ENCODE results near the gene ATG4A. TPM values are rescaled to one million over a fixed set of nuclear protein-coding genes. Genes with fewer than 3 reads are reported as not detected.

The ATG4A gene
- polyA plus RNA-seq, 1 of the 3 experiments (the other 2 are of a cell fraction): 4.1 TPM

- Histone ChIP-seq H2AFZ (ENCODE audit: low read depth) (no peak overlapping the region), H3F3A (replicated peaks; ENCODE audit: insufficient read depth) (no peaks in the 10 kb centered on the region), H3K9me2 (no peaks in the 10 kb centered on the region), H3K27me3 (ENCODE audit: insufficient read depth) (peaks cover 4% of the 10 kb centered on the region; the same call in 1 of the 2 replicates), H3K9me3 (no peaks in the 10 kb centered on the region), H3K4me1 (ENCODE audit: control insufficient read depth in 1 of 2, insufficient read depth in 2 of 2, low read depth in 1 of 2, low read length in 1 of 2) (no peaks in the 10 kb centered on the region), H3K4me2 (no peak overlapping the region), H3K79me2 (ENCODE audit: insufficient read depth) (no peaks in the 10 kb centered on the region), H4K20me1 (ENCODE audit: insufficient read depth) (no peaks in the 10 kb centered on the region), H3K9ac (no peak overlapping the region), H3K36me3 (replicated peaks in 1 of 2; ENCODE audit: control insufficient read depth in 1 of 2, insufficient read depth in 2 of 2, low read length in 1 of 2) (no peaks in the 10 kb centered on the region), H3K4me3 (ENCODE audit: low read depth in 2 of 2, low read length in 1 of 2) (no peak overlapping the region), H3K27ac (ENCODE audit: low read depth in 2 of 2, low read length in 1 of 2) (no peak overlapping the region)
- ChIA-PET CTCF (no interaction called here), POLR2A (no interaction called here)
- no peak for DNase-seq
- TF ChIP-seq NRF1 (IDR thresholded peaks at IDR 0.05; ENCODE audit: low read depth, low read length) (no peak), YY1 (IDR thresholded peaks at IDR 0.05; ENCODE audit: low read depth) (no peak), TAF1 (IDR thresholded peaks at IDR 0.05; ENCODE audit: borderline replicate concordance, low read depth, low read length) (no peak), IRF3 (IDR thresholded peaks at IDR 0.05; ENCODE audit: low read depth, low read length) (no peak), MEF2A (IDR thresholded peaks at IDR 0.05; ENCODE audit: borderline replicate concordance, low read depth) (no peak), EP300 (IDR thresholded peaks at IDR 0.05; ENCODE audit: borderline replicate concordance in 1 of 2, low read depth in 1 of 2, low read length in 1 of 2) (no peak), ZBTB33 (IDR thresholded peaks at IDR 0.05; ENCODE audit: borderline replicate concordance, low read depth) (no peak), NFIC (IDR thresholded peaks at IDR 0.05; ENCODE audit: borderline replicate concordance) (no peak), POLR2AphosphoS5 (IDR thresholded peaks at IDR 0.05; ENCODE audit: low read depth, low read length) (no peak), MAX (IDR thresholded peaks at IDR 0.05; ENCODE audit: low read depth) (no peak), CHD2 (IDR thresholded peaks at IDR 0.05; ENCODE audit: low read length, partially characterized antibody) (no peak), FOSL2 (IDR thresholded peaks at IDR 0.05; ENCODE audit: borderline replicate concordance, low read depth) (no peak), MXI1 (IDR thresholded peaks at IDR 0.05; ENCODE audit: low read depth, low read length) (no peak), ELF1 (IDR thresholded peaks at IDR 0.05) (no peak), EZH2phosphoT487 (IDR thresholded peaks at IDR 0.05; ENCODE audit: borderline replicate concordance, low read depth) (no peak)
- 43% methylated on average over 9 of the region's 9 CpGs for WGBS (ENCODE audit: low lambda C conversion rate)
These were observed 77.6 kb downstream of the ATG4A start for GRCh38 chrX:108168961-108169740.
